IPS-20b (cell line): ENCODE measurements around the gene HOXD3.

ENCODE experiments used
- H3K27ac ChIP-seq: one replicate; pipeline ENCODE4 v1.5.1; 2013; ENCODE audit warnings: low read length
- H3K27me3 ChIP-seq: 2 replicates; pipeline ENCODE4 v1.6.1; 2013; ENCODE audit warnings: mild to moderate bottlenecking, low read length, inconsistent platforms; ENCODE audit not compliant: insufficient read depth
- H3K36me3 ChIP-seq: 2 replicates; pipeline ENCODE4 v1.6.1; 2013; ENCODE audit warnings: low read depth, mild to moderate bottlenecking, inconsistent platforms, low read length, moderate library complexity; ENCODE audit not compliant: insufficient read depth
- H3K4me1 ChIP-seq: 2 replicates; pipeline ENCODE4 v1.6.1; 2013; ENCODE audit warnings: mild to moderate bottlenecking, control low read depth, inconsistent platforms, low read length, moderate library complexity; ENCODE audit not compliant: insufficient read depth
- H3K4me3 ChIP-seq: 2 replicates; pipeline ENCODE4 v1.5.1; 2013; ENCODE audit warnings: mild to moderate bottlenecking, low read length, inconsistent platforms
- H3K9ac ChIP-seq: 2 replicates; pipeline ENCODE4 v1.6.1; 2013; ENCODE audit warnings: low read depth, mild to moderate bottlenecking, inconsistent platforms, low read length, moderate library complexity
- H3K9me3 ChIP-seq: 2 replicates; pipeline ENCODE4 v1.6.1; 2013; ENCODE audit warnings: mild to moderate bottlenecking, low read depth, low read length, inconsistent platforms; ENCODE audit not compliant: insufficient read depth

Gene HOXD3

DNA sequence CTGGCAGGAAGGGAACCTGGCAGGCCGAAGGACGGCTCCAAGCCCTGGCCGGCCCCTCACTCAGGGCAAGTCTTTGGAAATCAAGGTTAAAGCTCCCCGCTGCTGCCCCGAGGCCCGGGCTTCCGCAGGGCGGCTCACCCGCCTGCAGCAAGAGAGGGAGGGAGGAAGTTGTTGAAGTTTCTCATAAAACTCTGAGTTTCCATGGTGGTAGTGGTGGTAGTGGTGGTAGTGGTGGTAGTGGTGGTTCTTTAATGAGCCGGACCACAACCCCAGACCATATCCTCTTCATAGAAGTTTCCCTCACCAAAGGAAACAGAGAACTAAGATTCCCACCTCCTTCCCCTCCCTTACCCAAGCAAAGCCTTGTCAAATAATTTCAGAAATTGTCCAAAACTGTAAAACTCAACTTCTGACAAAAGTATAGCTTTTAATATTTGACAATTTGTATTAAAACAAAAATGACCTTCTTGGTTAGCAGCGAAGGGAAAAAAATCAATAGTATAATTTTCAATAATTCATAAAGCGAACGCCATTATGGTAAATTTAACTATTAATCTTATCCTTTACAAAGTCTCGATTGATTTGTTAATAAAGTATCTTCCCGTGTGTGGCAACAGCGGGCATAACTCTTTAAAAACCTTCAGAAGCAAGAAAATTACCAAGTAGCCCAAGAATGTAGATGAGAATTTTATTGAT, 42.0 kb upstream of the HOXD3 start:
- Histone ChIP-seq H3K9me3 (peaks cover 6% of the 10 kb centered on the region), H3K27ac (no peak overlapping the region), H3K4me3 (no peak overlapping the region), H3K9ac (no peak overlapping the region), H3K27me3 (peaks cover 100% of the 10 kb centered on the region), H3K4me1 (no peaks in the 10 kb centered on the region), H3K36me3 (no peaks in the 10 kb centered on the region)

DNA sequence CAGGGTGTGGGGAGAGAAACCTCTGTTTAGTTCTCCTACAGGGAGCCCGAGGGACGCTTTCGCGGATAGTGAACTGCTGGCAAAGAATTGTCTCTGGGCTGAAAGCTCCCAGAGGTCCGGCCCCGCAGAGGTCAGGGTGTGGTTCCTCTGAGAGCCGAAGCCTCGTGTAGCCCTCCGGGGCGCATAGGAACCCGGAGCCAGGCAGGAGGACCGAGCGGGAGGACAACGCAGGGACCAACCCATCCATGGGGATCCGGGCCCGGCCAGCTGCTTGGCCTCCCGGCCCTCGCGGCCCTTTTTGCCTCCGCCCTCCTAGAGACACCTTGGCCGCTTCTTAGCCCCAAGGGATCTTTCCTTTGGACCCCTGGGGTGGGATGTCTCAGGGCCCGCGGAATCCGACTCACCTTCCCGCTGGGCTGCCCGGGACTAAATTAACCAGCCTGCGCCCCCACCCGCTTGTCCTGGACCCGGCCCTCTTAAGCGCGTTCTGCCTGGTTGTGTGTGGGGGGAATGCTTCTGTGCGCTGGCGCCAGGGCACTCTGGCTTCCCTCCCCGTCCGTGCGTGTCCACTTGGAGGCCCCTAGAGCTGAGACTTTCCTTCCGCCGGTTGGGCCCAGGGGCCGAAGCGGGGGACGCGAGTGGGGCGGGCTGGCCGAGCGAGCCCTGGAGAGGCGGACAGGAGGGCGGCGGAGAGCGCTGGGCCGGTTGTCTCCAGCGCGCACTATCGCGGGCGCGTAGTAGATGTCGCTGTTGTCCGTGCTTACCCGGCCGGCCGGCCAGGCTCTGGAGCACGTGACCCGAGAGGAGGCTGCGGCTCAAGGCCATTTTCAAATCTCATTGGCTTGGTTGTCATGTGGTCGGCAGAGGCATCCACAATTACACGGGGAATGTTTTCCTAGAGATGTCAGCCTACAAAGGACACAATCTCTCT, 41.0 kb upstream of the HOXD3 start, which contains the start of gene HOXD10:
TSS of gene HOXD10 (plus strand) at position 896 of the 931 bp plus-strand sequence. CDS start 56 bp downstream, outside the sequence.
- Histone ChIP-seq H3K4me3 (no peak within 1 kb of the TSS), H3K9me3 (peaks cover 6% of the 10 kb centered on the region)

DNA sequence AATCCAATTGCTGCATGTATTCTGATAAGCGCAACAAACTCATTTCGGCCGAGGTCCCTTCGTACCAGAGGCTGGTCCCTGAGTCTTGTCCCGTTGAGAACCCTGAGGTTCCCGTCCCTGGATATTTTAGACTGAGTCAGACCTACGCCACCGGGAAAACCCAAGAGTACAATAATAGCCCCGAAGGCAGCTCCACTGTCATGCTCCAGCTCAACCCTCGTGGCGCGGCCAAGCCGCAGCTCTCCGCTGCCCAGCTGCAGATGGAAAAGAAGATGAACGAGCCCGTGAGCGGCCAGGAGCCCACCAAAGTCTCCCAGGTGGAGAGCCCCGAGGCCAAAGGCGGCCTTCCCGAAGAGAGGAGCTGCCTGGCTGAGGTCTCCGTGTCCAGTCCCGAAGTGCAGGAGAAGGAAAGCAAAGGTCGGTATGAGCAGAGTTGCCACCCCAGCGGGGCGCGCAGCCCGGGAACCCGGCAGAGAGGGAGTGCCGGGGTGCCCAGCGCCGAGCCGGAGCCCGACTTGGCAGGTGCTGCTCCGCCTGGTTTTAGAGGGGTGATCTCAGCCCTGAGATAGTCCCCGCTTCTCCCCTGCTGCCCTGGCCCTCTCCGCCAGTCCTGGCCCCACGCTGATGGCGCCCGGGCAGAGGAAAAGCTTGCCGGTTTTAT, 39.8 kb upstream of the HOXD3 start:
- Histone ChIP-seq H3K9ac (no peak overlapping the region), H3K36me3 (no peaks in the 10 kb centered on the region), H3K4me3 (no peak overlapping the region), H3K4me1 (no peaks in the 10 kb centered on the region), H3K27ac (no peak overlapping the region), H3K9me3 (peaks cover 6% of the 10 kb centered on the region), H3K27me3 (peaks cover 100% of the 10 kb centered on the region)

More for the DNA sequence above, 41.0 kb upstream of the HOXD3 start, which contains the start of gene HOXD10:
- no peaks in the 10 kb centered on the region for H3K4me1 ChIP-seq
- H3K27ac ChIP-seq = no peak within 1 kb of the TSS
- peaks cover 100% of the 10 kb centered on the region for H3K27me3 ChIP-seq
- no peak within 1 kb of the TSS for H3K9ac ChIP-seq
- no peaks in the 10 kb centered on the region for H3K36me3 ChIP-seq

DNA sequence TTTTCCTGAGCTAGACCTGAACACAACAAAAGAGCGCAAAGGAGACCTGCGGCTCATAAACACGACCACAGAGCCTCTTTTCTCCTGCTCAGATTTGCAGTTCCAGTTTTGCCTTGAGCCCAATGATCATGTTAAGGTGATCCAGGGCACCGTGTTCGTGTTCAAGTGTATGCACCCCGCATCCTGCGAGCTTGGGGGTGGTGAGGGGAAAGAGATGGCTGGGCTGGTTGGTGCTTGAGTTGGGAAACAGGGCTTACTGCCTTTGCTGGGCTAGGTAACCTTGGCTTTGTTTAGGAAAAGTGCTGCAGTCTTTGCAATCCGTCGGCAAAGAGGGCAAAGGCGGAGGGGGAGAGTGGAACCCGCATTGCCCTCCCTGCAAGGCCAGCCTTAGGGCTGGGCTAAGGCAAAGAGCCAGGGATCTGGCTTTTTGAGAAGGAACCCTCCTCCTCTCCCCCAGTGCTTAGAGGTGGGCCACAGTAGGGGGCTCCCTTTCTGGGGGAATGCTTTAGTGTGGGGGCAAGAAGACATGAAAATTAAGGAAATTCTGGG, 39.2 kb upstream of the HOXD3 start:
- no peaks in the 10 kb centered on the region for H3K4me1 ChIP-seq
- H3K9me3 ChIP-seq = peaks cover 6% of the 10 kb centered on the region
- no peak overlapping the region for H3K4me3 ChIP-seq
- no peak overlapping the region for H3K27ac ChIP-seq
- H3K9ac ChIP-seq = no peak overlapping the region
- no peaks in the 10 kb centered on the region for H3K36me3 ChIP-seq
- H3K27me3 ChIP-seq = peaks cover 100% of the 10 kb centered on the region

DNA sequence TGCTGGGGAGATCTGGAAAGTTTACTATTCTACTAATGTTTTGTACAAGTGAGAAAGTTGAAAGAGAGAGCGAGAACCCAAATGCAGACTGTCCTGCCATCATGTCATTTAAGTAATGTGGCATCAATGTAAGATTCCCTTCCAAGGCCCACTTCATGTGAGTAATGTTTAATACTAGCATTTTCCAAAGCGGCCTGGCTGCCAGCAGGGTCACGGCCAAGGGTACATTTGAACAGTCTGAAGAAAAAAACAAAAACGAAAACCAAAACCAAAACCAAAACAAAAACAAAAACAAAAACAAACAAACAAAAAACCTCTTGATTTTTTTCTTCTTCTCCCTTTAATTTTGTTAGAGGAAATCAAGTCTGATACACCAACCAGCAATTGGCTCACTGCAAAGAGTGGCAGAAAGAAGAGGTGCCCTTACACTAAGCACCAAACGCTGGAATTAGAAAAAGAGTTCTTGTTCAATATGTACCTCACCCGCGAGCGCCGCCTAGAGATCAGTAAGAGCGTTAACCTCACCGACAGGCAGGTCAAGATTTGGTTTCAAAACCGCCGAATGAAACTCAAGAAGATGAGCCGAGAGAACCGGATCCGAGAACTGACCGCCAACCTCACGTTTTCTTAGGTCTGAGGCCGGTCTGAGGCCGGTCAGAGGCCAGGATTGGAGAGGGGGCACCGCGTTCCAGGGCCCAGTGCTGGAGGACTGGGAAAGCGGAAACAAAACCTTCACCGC, 38.3 kb upstream of the HOXD3 start:
- no peak overlapping the region for H3K27ac ChIP-seq
- peaks cover 12% of the 10 kb centered on the region for H3K9me3 ChIP-seq
- no peaks in the 10 kb centered on the region for H3K4me1 ChIP-seq
- no peak overlapping the region for H3K9ac ChIP-seq
- peaks cover 100% of the 10 kb centered on the region for H3K27me3 ChIP-seq
- H3K4me3 ChIP-seq = no peak overlapping the region
- no peaks in the 10 kb centered on the region for H3K36me3 ChIP-seq

DNA sequence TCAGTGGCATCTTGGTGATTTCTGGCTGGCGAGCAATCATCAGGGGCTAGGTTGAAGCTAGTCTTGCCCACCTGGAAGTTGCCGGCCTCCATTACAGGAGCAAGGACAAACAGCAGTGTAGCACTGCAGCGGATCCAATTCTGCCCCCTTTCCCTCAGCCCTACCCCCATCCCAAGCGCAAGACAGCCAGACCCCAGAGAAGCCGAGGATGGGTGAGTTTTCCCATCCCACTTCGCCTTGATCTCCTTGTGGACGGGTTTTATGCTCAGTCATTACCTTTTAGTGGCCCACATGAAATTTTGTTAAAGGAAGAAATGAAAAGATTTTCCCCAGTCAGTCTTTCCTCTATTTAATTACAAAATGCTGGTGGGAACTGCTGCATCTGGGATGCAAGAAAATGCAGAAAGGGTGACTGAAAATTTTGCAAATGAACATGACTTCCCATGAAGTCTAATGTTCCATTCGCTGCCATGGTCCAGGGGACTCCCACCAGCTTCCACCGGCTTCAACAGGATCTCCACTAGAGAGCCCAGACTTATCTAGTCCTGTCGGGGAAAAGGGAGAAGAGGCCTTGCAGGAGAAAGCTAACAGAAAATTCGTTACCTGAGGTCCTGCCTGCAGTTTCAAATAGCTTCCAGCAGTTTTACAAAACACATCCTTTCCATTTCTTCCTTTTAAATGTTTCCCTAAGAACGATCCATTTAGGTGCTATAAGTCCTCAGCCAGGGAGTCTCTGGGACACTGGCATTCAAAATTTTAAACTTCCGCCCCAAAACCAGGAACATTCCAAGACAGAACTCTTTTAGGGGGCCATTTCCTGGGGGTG, 36.5 kb upstream of the HOXD3 start:
- H3K4me3 ChIP-seq = no peak overlapping the region
- H3K9me3 ChIP-seq = peaks cover 13% of the 10 kb centered on the region
- H3K9ac ChIP-seq = no peak overlapping the region
- no peak overlapping the region for H3K27ac ChIP-seq
- no peaks in the 10 kb centered on the region for H3K4me1 ChIP-seq
- H3K27me3 ChIP-seq = peaks cover 100% of the 10 kb centered on the region
- H3K36me3 ChIP-seq = no peaks in the 10 kb centered on the region

DNA sequence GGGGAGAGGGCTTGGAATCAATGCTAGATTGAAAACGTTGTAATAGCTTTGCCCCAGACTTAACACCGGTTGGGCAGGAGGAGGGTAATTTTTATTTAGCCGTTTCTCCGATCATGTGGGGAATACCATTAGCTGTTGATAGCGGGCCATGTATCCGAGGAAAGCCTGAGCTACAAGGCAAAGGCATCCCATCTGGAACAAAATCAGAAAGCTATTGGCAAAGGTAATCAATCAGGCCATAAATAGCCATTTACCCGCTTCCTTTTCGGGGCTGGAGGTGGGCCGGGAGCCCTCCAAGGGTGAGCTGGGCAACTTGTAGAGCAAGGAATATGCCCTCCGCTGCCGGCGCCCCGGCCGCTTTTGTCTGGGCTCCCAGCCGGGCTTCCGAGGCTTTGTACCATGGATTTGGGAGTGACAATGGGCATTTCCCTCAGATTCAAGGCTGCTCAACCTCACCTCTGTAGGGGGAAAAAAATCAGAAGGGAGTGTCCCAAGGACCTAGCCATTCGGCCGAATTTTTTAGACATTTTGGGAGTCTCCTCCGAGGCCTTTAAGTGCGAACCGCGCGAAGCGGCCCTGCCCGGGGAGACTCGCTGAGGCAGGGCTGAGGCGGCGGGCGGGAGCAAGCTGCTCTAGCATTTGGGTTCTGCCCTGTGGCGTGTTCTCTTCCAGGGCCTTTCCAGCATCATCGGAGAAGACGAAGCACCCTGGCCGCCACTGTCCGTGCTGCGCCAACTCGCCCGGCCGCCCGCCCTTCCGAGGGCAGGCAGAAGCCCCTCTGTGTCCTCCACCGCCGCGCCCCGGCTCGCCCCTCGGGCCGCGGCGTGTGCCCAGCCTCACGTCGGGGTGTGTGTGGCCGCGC, 35.7 kb upstream of the HOXD3 start:
- H3K4me1 ChIP-seq = no peaks in the 10 kb centered on the region
- H3K27ac ChIP-seq = no peak overlapping the region
- H3K27me3 ChIP-seq = peaks cover 100% of the 10 kb centered on the region
- peaks cover 13% of the 10 kb centered on the region for H3K9me3 ChIP-seq
- no peak overlapping the region for H3K9ac ChIP-seq
- H3K4me3 ChIP-seq = no peak overlapping the region
- H3K36me3 ChIP-seq = no peaks in the 10 kb centered on the region

DNA sequence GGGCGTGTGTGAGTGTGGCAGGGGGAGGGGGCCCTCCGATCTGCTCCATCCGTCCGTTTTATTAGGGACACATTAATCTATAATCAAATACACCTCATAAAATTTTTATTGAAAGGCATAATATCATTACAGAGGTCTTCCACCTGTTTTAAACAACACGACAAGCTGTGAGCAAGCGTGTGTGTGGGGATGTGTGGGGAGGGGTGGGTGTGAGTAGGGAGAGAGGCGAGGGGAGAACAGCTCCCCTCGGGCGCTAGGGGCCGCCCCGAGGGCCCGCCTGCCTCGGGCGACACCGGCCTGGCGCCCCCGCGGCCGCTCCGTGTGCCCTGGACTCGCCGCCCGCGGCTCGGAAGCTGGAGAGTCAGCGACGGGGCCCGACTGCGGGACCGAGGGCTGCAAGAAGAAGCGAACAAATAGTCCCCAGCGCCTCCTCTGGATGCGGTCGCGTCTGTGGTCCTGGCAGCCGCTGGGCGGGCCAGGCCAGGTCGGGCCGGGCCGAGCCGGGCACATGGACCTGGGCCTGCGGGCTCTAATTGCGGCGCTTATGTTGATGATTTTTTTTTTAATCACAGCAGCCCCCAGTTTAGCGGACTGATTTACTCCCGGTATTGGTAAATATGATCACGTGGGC, 34.9 kb upstream of the HOXD3 start:
- Histone ChIP-seq H3K27ac (no peak overlapping the region), H3K36me3 (no peaks in the 10 kb centered on the region), H3K27me3 (peaks cover 100% of the 10 kb centered on the region), H3K4me3 (peak overlapping the region; percentile 31; the same call in 1 of the 2 replicates), H3K4me1 (no peaks in the 10 kb centered on the region), H3K9ac (no peak overlapping the region), H3K9me3 (peaks cover 7% of the 10 kb centered on the region; the same call in 1 of the 2 replicates)

DNA sequence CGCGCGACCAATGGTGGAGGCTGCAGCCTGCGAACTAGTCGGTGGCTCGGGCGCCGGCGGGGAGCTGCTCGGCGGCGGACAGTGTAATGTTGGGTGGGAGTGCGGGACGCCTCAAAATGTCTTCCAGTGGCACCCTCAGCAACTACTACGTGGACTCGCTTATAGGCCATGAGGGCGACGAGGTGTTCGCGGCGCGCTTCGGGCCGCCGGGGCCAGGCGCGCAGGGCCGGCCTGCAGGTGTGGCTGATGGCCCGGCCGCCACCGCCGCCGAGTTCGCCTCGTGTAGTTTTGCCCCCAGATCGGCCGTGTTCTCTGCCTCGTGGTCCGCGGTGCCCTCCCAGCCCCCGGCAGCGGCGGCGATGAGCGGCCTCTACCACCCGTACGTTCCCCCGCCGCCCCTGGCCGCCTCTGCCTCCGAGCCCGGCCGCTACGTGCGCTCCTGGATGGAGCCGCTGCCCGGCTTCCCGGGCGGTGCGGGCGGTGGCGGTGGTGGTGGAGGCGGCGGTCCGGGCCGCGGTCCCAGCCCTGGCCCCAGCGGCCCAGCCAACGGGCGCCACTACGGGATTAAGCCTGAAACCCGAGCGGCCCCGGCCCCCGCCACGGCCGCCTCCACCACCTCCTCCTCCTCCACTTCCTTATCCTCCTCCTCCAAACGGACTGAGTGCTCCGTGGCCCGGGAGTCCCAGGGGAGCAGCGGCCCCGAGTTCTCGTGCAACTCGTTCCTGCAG, 34.3 kb upstream of the HOXD3 start, which contains the start of gene HOXD9:
TSS of gene HOXD9 (plus strand) at position 37 of the 728 bp plus-strand sequence. CDS start at position 87, 50 bp downstream.
- peaks cover 7% of the 10 kb centered on the region; the same call in 1 of the 2 replicates for H3K9me3 ChIP-seq
- no peak within 1 kb of the TSS for H3K27ac ChIP-seq
- H3K27me3 ChIP-seq = peaks cover 100% of the 10 kb centered on the region
- H3K9ac ChIP-seq = no peak within 1 kb of the TSS
- peak within 1 kb of the TSS; percentile 31; the same call in 1 of the 2 replicates for H3K4me3 ChIP-seq
- no peaks in the 10 kb centered on the region for H3K4me1 ChIP-seq
- no peaks in the 10 kb centered on the region for H3K36me3 ChIP-seq
